Vagina (tissue), 2 donors: ENCODE results near the gene WDR82. TPM values are rescaled to one million over a fixed set of nuclear protein-coding genes. Genes with fewer than 3 reads are reported as not detected.

Experiments
- DNase-seq, 2 donors: peaks; one replicate each; pipeline ENCODE4 v3.0.0-alpha.2; 2017; ENCODE audit errors: extremely low spot score in 2 of 2
- H3K27ac ChIP-seq: fragments of 200-600 bp; sonication (generic); one replicate; pipeline ENCODE4 v1.5.1; 2019
- H3K27me3 ChIP-seq: fragments of 200-600 bp; sonication (generic); one replicate; pipeline ENCODE4 v1.5.1; 2019
- H3K36me3 ChIP-seq, 2 donors: fragments of 200-600 bp; sonication (generic); one replicate each; pipeline ENCODE4 v1.5.1; 2017 to 2019
- H3K4me1 ChIP-seq: fragments of 200-600 bp; sonication (generic); one replicate; pipeline ENCODE4 v1.5.1; 2019
- H3K4me3 ChIP-seq, 2 donors: fragments of 200-600 bp; sonication (generic); 1 replicate in 1 of 2; 2 replicates in 1 of 2; pipeline ENCODE4 v1.5.1; 2016 to 2019
- H3K9me3 ChIP-seq: fragments of 200-600 bp; sonication (generic); one replicate; pipeline ENCODE4 v1.5.1; 2019
- CTCF ChIP-seq, 3 experiments: fragments of 450-650 bp in 2 of 3; fragments of 200-600 bp in 1 of 3; sonication (generic) in 1 of 3; IDR thresholded peaks; one replicate each; pipeline ENCODE4 v1.5.1; 2017 to 2019; ENCODE audit warnings: antibody characterized with exemption in 3 of 3, mild to moderate bottlenecking in 2 of 3, moderate library complexity in 2 of 3
- POLR2A ChIP-seq, 2 donors: fragments of 450-650 bp; IDR thresholded peaks; one replicate each; pipeline ENCODE4 v1.6.1; 2017; ENCODE audit warnings: antibody characterized with exemption in 2 of 2, mild to moderate bottlenecking in 2 of 2, moderate library complexity in 2 of 2
- POLR2AphosphoS5 ChIP-seq, 2 donors: sonication (generic); formaldehyde crosslinking; IDR thresholded peaks; one replicate each; pipeline ENCODE4 v1.9.0; 2017; ENCODE audit warnings: antibody characterized with exemption in 2 of 2, mild to moderate bottlenecking in 2 of 2, low read depth in 1 of 2; ENCODE audit not compliant: insufficient read depth in 1 of 2
- intact Hi-C: fragments of 100-400 bp; cut with DNase I; formaldehyde crosslinking; loops from one replicate; pipeline ENCODE4 v1.15.1; 2023
- total RNA-seq: library from RNA; depleted of rRNA; stranded (reverse); fragments of >200 nt; gene quantifications from one replicate; pipeline ENCODE4 v1.2.3, GENCODE V29; 2016

WDR82 gene
- total RNA-seq, 1 donor from 2014 or later, result 44.4 TPM

- intact Hi-C loops, result no loop called here
- H3K9me3 ChIP-seq, result no peaks in the 10 kb centered on the region
- peaks cover 34% of the 10 kb centered on the region for H3K4me1 ChIP-seq
- DNase-seq, result no peak
- peak overlapping the region; percentile 3 for H3K27ac ChIP-seq
- H3K36me3 ChIP-seq, result peaks cover 0 to 58% of the 10 kb centered on the region in 2 donors
- TF ChIP-seq CTCF (IDR thresholded peaks at IDR 0.05) (no peak), POLR2A (IDR thresholded peaks at IDR 0.05) (no peak), POLR2AphosphoS5 (IDR thresholded peaks at IDR 0.05; ENCODE audit: insufficient read depth in 1 of 2, low read depth in 1 of 2) (peak in 1 of 2 donors; percentile 42)
- no peak overlapping the region for H3K4me3 ChIP-seq
- H3K27me3 ChIP-seq, result no peaks in the 10 kb centered on the region
Measured at GRCh38 chr3:52253314-52254304, 24.8 kb downstream of the WDR82 start.

GRCh38 chr3:52250122-52250521 is 28.3 kb downstream of the WDR82 start:
- Histone ChIP-seq H3K27me3 (no peaks in the 10 kb centered on the region), H3K4me3 (no peak overlapping the region), H3K27ac (no peak overlapping the region), H3K4me1 (peaks cover 51% of the 10 kb centered on the region), H3K9me3 (no peaks in the 10 kb centered on the region), H3K36me3 (peaks cover 0 to 24% of the 10 kb centered on the region in 2 donors)
- no peak for DNase-seq
- intact Hi-C loops, result no loop called here
- no peak for TF ChIP-seq POLR2AphosphoS5 (IDR thresholded peaks at IDR 0.05; ENCODE audit: insufficient read depth in 1 of 2, low read depth in 1 of 2)
- TF ChIP-seq CTCF (IDR thresholded peaks at IDR 0.05), result no peak
- TF ChIP-seq POLR2A (IDR thresholded peaks at IDR 0.05), result no peak

- no peak for TF ChIP-seq POLR2AphosphoS5 (IDR thresholded peaks at IDR 0.05; ENCODE audit: insufficient read depth in 1 of 2, low read depth in 1 of 2)
- TF ChIP-seq POLR2A (IDR thresholded peaks at IDR 0.05), result no peak
- no peak for TF ChIP-seq CTCF (IDR thresholded peaks at IDR 0.05)
- intact Hi-C loops, result no loop called here
- H3K36me3 ChIP-seq, result peaks cover 0 to 19% of the 10 kb centered on the region in 2 donors
- no peaks in the 10 kb centered on the region for H3K27me3 ChIP-seq
- no peaks in the 10 kb centered on the region for H3K9me3 ChIP-seq
- H3K4me1 ChIP-seq, result peaks cover 55% of the 10 kb centered on the region
- no peak overlapping the region for H3K4me3 ChIP-seq
- DNase-seq, result no peak
- H3K27ac ChIP-seq, result no peak overlapping the region
Measured at GRCh38 chr3:52249683-52250082, 28.8 kb downstream of the WDR82 start.

- Histone ChIP-seq H3K27ac (no peak overlapping the region), H3K36me3 (peaks cover 0 to 12% of the 10 kb centered on the region in 2 donors), H3K27me3 (no peaks in the 10 kb centered on the region), H3K9me3 (no peaks in the 10 kb centered on the region), H3K4me3 (no peak overlapping the region), H3K4me1 (peaks cover 55% of the 10 kb centered on the region)
- no peak for DNase-seq
- intact Hi-C loops, result no loop called here
- TF ChIP-seq CTCF (IDR thresholded peaks at IDR 0.05), result no peak
- TF ChIP-seq POLR2A (IDR thresholded peaks at IDR 0.05), result no peak
- TF ChIP-seq POLR2AphosphoS5 (IDR thresholded peaks at IDR 0.05; ENCODE audit: insufficient read depth in 1 of 2, low read depth in 1 of 2), result no peak
Measured at GRCh38 chr3:52248816-52249547, 29.5 kb downstream of the WDR82 start.
